Right renal cortex interstitium (tissue), 3 donors: ENCODE data around the gene LONP2. TPM values are rescaled to one million over a fixed set of nuclear protein-coding genes. Genes with fewer than 3 reads are reported as not detected.
"Not testable (repeated sequence)": the region's sequence is repeated elsewhere in the genome, so short reads cannot be mapped to it uniquely, and the experiment has no call there.

Experiments used
- DNase-seq, 3 donors: peaks; one replicate each; pipeline ENCODE4 v3.0.0-alpha.2; 2013; ENCODE audit warnings: low read depth in 3 of 3, low spot score in 2 of 3
- polyA plus RNA-seq, 3 donors: library from polyadenylated mRNA; unstranded; fragments of 120-200 nt; gene quantifications; one replicate each; pipeline ENCODE4 v1.2.1, GENCODE V29; 2013; ENCODE audit not compliant: insufficient read length in 3 of 3

The LONP2 gene
- polyA plus RNA-seq, 3 donors, result 64.2 to 71.6 (median 69.4) TPM

DNA sequence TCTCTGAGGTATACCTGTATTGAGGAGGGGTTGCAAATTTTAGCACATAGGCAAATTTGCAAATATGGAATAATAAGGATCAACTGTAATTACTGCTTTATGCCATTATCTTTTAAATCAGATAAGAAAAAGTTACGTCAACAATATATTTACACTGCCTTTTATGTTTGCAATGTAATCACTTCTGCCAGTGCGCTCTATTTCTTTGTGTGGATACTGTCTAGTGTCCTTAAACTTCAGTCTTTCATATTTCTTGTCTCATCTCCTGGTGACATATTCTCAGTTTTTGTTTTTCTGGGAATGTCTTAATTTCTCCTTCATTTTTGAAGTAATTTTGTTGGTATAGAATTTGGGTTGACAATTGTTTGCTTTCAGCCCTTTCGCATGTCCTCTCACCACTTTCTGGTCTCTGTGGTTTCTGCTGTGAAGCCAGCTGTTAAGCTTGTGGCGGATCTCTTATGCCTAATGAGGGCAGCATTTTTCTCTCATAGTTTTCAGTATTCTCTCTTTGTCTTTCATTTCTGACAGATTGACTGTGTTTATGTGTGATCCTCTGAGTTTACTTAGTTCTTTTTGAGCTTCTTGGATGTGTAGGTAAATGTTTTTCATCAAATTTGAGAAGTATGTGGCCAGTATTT is 40.8 kb downstream of the LONP2 start:
- DNase-seq, result no peak

DNA sequence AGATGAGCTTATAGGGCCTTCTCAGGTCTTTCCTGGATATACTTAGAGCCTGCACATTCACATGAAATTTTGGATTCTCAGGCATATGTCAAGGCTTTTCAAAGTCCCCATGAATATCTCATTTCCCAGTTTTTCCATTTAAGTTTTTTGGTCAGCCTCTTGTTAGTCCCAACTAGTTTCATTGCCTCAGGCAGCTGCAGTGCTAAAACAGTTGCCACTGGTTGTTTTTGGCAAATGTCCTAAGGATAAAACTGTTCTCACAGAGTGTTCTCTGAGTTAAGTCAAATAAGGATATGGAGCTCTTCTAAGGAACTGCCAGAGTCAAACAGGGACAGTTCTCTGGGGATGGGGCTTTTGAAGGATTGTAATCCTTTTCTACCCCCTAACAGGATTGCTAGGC is 43.1 kb downstream of the LONP2 start:
- no peak for DNase-seq

GRCh38 chr16:48291303-48291702 is 47.2 kb downstream of the LONP2 start:
- no peak for DNase-seq

- no peak for DNase-seq
Observed at GRCh38 chr16:48291754-48292153, 47.7 kb downstream of the LONP2 start.

- DNase-seq, result no peak
Observed at GRCh38 chr16:48292452-48292851, 48.4 kb downstream of the LONP2 start.

- DNase-seq, result no peak
Observed at GRCh38 chr16:48294724-48295123, 50.6 kb downstream of the LONP2 start.

DNA sequence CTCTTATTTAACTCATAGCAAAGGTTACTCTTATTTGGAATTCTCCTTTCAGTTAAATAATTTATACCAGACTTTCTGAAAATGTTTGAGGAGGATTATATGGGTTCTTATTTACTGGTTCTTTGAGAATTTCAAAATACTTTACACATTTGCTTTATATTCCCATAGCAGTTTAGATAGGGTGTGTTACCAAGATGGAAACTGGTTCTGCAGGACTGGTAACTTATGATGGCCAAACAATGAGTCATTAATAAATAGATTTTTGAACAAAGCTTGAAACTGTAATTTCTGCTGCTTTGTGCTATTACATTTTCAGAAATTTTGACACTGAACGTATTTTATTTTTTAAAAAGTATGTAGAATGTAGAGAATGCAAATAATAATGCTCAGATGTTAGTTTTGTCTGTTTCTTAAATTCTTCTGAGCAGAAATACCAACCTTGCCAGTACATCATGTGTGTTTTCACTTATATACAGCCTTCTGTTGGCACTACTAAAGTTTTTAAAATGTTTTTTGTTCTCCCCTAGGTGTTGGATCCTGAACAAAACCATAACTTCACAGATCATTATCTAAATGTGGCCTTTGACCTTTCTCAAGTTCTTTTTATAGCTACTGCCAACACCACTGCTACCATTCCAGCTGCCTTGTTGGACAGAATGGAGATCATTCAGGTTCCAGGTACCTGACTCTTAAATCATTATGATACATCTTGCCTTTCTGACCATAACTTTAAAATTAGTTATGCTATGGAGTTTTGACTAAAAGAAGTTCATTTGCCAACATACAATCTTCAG is 51.6 kb downstream of the LONP2 start:
- no peak for DNase-seq

- DNase-seq, result no peak
Observed at GRCh38 chr16:48299471-48299870, 55.4 kb downstream of the LONP2 start.

DNA sequence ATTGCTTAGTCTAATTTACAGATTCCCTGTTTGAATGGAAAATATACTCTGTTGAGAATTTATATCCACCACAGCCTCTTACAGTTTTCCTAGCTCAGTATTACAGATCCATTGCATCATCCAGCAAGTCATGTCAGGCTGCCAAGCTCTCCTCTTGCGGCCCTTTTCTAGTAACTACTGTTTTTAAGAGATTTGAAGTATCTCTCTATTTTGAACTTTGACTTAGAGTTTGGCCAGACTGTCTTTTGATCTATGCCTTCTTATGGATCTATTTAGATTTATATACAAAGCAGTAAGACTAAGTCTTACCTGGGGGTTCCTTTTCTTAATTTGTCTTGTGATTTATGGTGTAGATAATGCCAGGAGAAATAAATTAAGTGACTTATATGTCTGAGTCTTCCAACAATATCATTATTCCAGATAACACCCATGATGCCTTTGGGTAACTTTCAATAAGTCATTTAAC is 56.3 kb downstream of the LONP2 start:
- DNase-seq, result no peak

DNA sequence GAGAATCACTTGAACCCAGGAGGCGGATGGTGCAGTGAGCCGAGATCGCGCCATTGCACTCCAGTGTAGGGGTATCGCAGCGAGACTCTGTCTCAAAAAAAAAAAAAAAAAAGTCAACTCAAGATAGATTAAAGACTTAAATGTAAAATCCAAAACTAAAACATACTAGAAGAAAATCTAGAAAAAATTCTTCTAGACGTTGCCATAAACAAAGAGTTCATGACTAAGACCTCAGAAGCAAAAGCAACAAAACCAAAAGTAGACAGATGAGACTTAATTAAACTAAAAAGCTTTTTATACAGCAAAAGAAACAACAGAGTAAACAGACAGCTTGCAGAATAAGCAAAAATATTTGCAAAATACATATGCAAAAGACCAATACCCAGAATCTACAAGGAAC is 64.4 kb downstream of the LONP2 start:
- no peak for DNase-seq

- no peak for DNase-seq
Observed at GRCh38 chr16:48310908-48311641, 67.0 kb downstream of the LONP2 start.

DNA sequence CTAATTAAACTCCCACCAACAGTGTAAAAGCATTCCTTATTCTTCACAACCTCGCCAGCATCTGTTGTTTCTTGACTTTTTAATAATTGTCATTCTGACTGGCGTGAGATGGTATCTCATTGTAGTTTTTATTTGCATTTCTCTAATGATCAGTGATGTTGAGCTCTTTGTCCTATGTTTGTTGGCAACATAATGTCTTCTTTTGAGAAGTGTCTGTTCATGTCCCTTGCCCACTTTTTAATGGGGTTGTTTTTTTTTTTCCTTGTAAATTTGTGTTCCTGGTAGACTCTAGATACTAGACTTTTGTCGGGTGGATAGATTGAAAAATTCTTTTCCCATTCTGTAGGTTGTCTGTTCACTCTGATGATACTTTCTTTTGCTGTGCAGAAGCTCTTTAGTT is 69.8 kb downstream of the LONP2 start:
- not testable (repeated sequence) for DNase-seq

DNA sequence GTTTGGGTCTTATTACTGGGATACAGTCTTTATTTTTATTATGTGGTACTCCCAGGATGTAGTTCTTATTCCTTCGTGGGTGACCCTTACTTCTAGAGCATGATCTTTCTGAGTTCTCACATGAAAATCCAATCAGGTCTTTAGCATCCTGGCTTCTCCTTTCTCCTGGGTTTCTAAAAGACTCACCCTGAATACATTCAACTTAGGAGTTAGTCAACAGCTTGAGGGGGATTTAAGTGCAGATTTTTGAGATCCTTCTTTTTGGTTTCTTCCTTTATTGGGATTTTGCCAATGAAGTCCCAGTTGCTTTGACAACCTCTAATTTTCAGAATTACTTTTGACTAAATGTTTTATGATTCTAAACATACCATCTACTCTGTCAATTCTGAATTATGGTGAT is 72.9 kb downstream of the LONP2 start:
- no peak for DNase-seq

GRCh38 chr16:48317614-48318315 is 73.7 kb downstream of the LONP2 start:
- DNase-seq, result no peak

- no peak for DNase-seq
Observed at GRCh38 chr16:48318630-48319029, 74.5 kb downstream of the LONP2 start.

DNA sequence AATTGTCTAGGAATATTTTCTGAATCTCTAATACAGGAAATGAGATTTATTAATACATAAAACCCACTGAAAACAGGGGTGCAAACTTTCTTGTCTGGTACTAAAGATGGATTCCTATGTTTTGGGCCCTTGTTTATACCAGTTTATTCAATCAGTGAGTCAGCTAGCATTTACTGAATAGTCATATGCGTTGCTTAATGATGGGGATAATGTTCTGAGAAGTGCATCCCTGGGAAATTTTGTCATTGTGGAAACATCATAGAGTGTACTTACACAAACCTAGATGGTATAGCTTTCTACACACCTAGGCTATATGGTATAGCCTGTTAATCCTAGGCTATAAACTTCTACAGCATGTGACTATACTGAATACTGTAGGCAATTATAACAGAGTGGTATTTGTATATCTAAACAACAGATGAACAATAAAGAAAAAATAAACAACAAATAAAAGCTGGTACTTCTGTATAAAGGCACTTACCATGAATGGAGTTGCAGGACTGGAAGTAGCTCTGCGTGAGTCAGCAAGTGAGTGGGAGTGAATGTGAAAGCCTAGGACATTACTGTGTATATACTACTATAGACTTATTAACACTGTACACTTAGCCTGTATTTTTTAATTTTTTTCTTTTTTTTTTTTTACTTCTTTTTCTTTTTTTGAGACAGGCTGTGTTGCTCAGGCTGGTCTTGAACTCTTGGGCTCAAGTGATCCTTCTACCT is 77.4 kb downstream of the LONP2 start:
- DNase-seq, result no peak

DNA sequence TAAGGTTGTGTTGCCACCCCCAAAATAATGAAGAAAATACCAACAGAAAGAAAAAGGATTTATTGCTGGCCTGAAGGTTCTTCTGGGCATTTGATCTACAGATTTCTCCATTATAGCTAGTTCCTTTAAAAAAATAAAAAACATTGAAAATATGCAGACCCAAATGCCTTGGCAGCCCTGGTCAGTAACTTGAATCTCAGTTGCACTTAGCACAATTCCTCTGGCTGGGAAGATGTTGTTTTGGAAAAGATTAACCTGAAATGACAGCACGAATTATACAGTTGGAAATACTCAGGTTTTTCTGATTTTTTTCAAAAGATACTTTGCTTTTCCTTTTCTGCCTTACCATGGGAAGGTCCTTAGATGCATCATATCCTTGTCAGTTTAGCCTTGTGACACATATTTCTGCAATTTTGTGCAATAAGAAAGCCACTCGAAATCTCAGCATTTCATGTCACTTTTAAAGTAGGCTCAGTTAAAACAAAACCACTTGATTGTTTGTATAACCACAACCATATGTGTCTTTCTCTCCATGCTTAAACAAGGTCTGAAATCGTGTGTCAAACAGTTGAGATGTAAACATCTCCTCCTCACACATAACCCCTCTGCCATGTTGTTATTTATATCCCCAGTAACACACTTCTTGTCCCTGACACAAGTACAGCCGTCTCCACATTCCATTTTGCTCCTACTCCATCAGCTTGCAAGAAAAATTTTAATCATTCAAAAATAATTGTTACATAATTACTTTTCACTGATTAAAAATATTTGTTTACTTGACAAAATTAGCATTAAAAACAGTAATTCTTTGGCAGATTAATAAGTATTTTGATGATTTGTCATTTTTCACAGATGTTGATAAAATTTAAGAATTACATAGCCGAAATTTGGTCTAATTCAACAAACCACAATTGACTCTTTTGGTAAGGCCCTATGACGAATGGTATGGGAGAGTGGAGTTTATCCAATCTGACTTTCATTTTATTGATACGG is 80.0 kb downstream of the LONP2 start:
- DNase-seq, result no peak

- DNase-seq, result no peak
Observed at GRCh38 chr16:48326915-48327314, 82.8 kb downstream of the LONP2 start.

- DNase-seq, result no peak
Observed at GRCh38 chr16:48329138-48329537, 85.0 kb downstream of the LONP2 start.
